Upper lobe of left lung (tissue), 6 donors: ENCODE measurements around the gene PLA2G2C. TPM values are rescaled to one million over a fixed set of nuclear protein-coding genes. Genes with fewer than 3 reads are reported as not detected.

Experiments used
- ATAC-seq, 2 donors: fragments of 200-7000 bp; cut with Tn5 transposase; one replicate each; pipeline ENCODE4 v1.9.1; 2022; ENCODE audit warnings: mild to moderate bottlenecking in 2 of 2, moderate library complexity in 2 of 2; ENCODE audit not compliant: low FRiP score in 2 of 2
- DNase-seq, 2 donors: peaks; one replicate each; pipeline ENCODE4 v3.0.0-alpha.2; 2019 to 2020
- H3K27ac ChIP-seq, 4 donors: fragments of 200-600 bp; sonication (generic); one replicate each; pipeline ENCODE4 v1.5.1; 2016 to 2019
- H3K27me3 ChIP-seq, 4 donors: fragments of 200-600 bp; sonication (generic); one replicate each; pipeline ENCODE4 v1.5.1; 2017 to 2019
- H3K36me3 ChIP-seq, 4 donors: fragments of 200-600 bp; sonication (generic); one replicate each; pipeline ENCODE4 v1.5.1; 2016 to 2019
- H3K4me1 ChIP-seq, 4 donors: fragments of 200-600 bp; sonication (generic); one replicate each; pipeline ENCODE4 v1.5.1; 2018 to 2019
- H3K4me3 ChIP-seq, 4 donors: fragments of 200-600 bp; sonication (generic); one replicate each; pipeline ENCODE4 v1.5.1; 2017 to 2019; ENCODE audit warnings: mild to moderate bottlenecking in 2 of 4, moderate library complexity in 1 of 4
- H3K9me3 ChIP-seq, 4 donors: fragments of 200-600 bp; sonication (generic); one replicate each; pipeline ENCODE4 v1.5.1; 2018 to 2019
- CTCF ChIP-seq, 6 experiments: fragments of 450-650 bp in 4 of 6; fragments of 200-600 bp in 2 of 6; sonication (generic) in 2 of 6; IDR thresholded peaks; one replicate each; pipeline ENCODE4 v1.5.1; 2016 to 2019; ENCODE audit warnings: antibody characterized with exemption in 6 of 6
- EP300 ChIP-seq, 4 donors: sonication (generic); formaldehyde crosslinking; IDR thresholded peaks; one replicate each; pipeline ENCODE4 v1.5.1; 2017; ENCODE audit warnings: antibody characterized with exemption in 4 of 4, control low read depth in 2 of 4
- POLR2A ChIP-seq, 4 donors: fragments of 450-650 bp; IDR thresholded peaks; one replicate each; pipeline ENCODE4 v1.5.1; 2016 to 2017; ENCODE audit warnings: antibody characterized with exemption in 4 of 4, mild to moderate bottlenecking in 2 of 4
- POLR2AphosphoS5 ChIP-seq, 2 donors: sonication (generic); formaldehyde crosslinking; IDR thresholded peaks; one replicate each; pipeline ENCODE4 v1.5.1; 2017; ENCODE audit warnings: antibody characterized with exemption in 2 of 2
- WGBS, 2 donors: methylation state at CpG; one replicate each; pipeline ENCODE4 v1.1.5; 2017 to 2018; 5-methylcytosine and 5-hydroxymethylcytosine counted together
- total RNA-seq, 6 donors: library from RNA; depleted of rRNA in 4 of 6; stranded (reverse); fragments of >200 nt in 4 of 6; gene quantifications; one replicate each; pipeline versions ENCODE4 v1.1.0 to v1.2.1, GENCODE V29; 2016 to 2021
- donor health status: DM: no; HTN: no; CAD: no; lungs with moderate emphysema.
- donor health status: DM: no; HTN: yes; CAD: no; lungs with severe emphysema.

The PLA2G2C gene
- total RNA-seq, 6 donors from 2014 or later = 0.30 TPM; not detected in 5

- H3K9me3 ChIP-seq = no peaks in the 10 kb centered on the region
- peak overlapping the region in 3 of 4 donors; percentile 17 to 35 (median 32) for H3K4me3 ChIP-seq
- H3K27ac ChIP-seq = peak overlapping the region; percentile 71 to 83 (median 76)
- DNase-seq = peak; percentile 78 to 85
- no peaks in the 10 kb centered on the region for H3K36me3 ChIP-seq
- no peak for TF ChIP-seq POLR2A (IDR thresholded peaks at IDR 0.05)
- TF ChIP-seq CTCF (IDR thresholded peaks at IDR 0.05) = peak; percentile 92 to 97 (median 94)
- H3K27me3 ChIP-seq = no peaks in the 10 kb centered on the region
- WGBS, 2 donors = 7 to 22% methylated on average over 10 to 29 of the region's 29 CpGs
- peaks cover 18 to 28% (median 26%) of the 10 kb centered on the region in 4 donors for H3K4me1 ChIP-seq
- ATAC-seq = peak; percentile 90 to 94
Measured at GRCh38 chr1:20151906-20152598, 34.3 kb downstream of the PLA2G2C start.

- ATAC-seq (no peak), DNase-seq (no peak)
- Histone ChIP-seq H3K4me1 (peaks cover 18 to 28% (median 26%) of the 10 kb centered on the region in 4 donors), H3K27me3 (no peaks in the 10 kb centered on the region), H3K36me3 (no peaks in the 10 kb centered on the region), H3K27ac (no peak overlapping the region), H3K9me3 (no peaks in the 10 kb centered on the region), H3K4me3 (no peak overlapping the region)
- WGBS, 2 donors = 85 to 92% methylated on average over 6 of the region's 6 CpGs
- TF ChIP-seq POLR2AphosphoS5 (IDR thresholded peaks at IDR 0.05) (no peak), EP300 (IDR thresholded peaks at IDR 0.05) (no peak), POLR2A (IDR thresholded peaks at IDR 0.05) (no peak), CTCF (IDR thresholded peaks at IDR 0.05) (no peak)
Measured at GRCh38 chr1:20150969-20151368, 35.3 kb downstream of the PLA2G2C start.

- DNase-seq (no peak), ATAC-seq (no peak)
- Histone ChIP-seq H3K36me3 (no peaks in the 10 kb centered on the region), H3K9me3 (no peaks in the 10 kb centered on the region), H3K4me1 (peaks cover 18 to 28% (median 26%) of the 10 kb centered on the region in 4 donors), H3K27ac (no peak overlapping the region), H3K4me3 (no peak overlapping the region), H3K27me3 (no peaks in the 10 kb centered on the region)
- WGBS, 2 donors = 87 to 97% methylated on average over 5 to 8 of the region's 8 CpGs
- TF ChIP-seq POLR2A (IDR thresholded peaks at IDR 0.05) = no peak
- no peak for TF ChIP-seq CTCF (IDR thresholded peaks at IDR 0.05)
- no peak for TF ChIP-seq EP300 (IDR thresholded peaks at IDR 0.05)
- no peak for TF ChIP-seq POLR2AphosphoS5 (IDR thresholded peaks at IDR 0.05)
Measured at GRCh38 chr1:20150326-20150705, 36.0 kb downstream of the PLA2G2C start.

- ATAC-seq (no peak), DNase-seq (no peak)
- no peak for TF ChIP-seq EP300 (IDR thresholded peaks at IDR 0.05)
- TF ChIP-seq POLR2A (IDR thresholded peaks at IDR 0.05) = no peak
- TF ChIP-seq POLR2AphosphoS5 (IDR thresholded peaks at IDR 0.05) = no peak
- TF ChIP-seq CTCF (IDR thresholded peaks at IDR 0.05) = no peak
- Histone ChIP-seq H3K27me3 (no peaks in the 10 kb centered on the region), H3K36me3 (no peaks in the 10 kb centered on the region), H3K9me3 (no peaks in the 10 kb centered on the region), H3K4me3 (no peak overlapping the region), H3K4me1 (peaks cover 18 to 28% (median 25%) of the 10 kb centered on the region in 4 donors), H3K27ac (no peak overlapping the region)
- WGBS, 2 donors = 90% methylated on average over 19 to 27 of the region's 27 CpGs
Measured at GRCh38 chr1:20149601-20150325, 36.6 kb downstream of the PLA2G2C start.
